SK-N-SH treated with all-trans-retinoic acid at 6 μM for 48 hours (cell line): ENCODE results near the gene UBE4B.

Source experiments
- ARNTL ChIP-seq: fragments of 450-650 bp; formaldehyde crosslinking; IDR thresholded peaks from 2 replicates; pipeline ENCODE4 v1.5.0; 2020; ENCODE audit warnings: low read depth, mild to moderate bottlenecking, moderate library complexity, borderline replicate concordance
- CREB5 ChIP-seq: fragments of 250-450 bp; sonication (Bioruptor Pico); IDR thresholded peaks from 2 replicates; pipeline ENCODE4 v1.5.1; 2020; ENCODE audit warnings: low read depth, mild to moderate bottlenecking, moderate library complexity
- CSRNP3 ChIP-seq: fragments of 250-450 bp; sonication (Bioruptor Pico); IDR thresholded peaks from 2 replicates; pipeline ENCODE4 v1.5.1; 2021; ENCODE audit warnings: mild to moderate bottlenecking, moderate library complexity
- ESRRG ChIP-seq: fragments of 250-450 bp; sonication (Bioruptor Pico); IDR thresholded peaks from 2 replicates; pipeline ENCODE4 v1.6.1; 2021; ENCODE audit warnings: mild to moderate bottlenecking
- ISL1 ChIP-seq: fragments of 250-450 bp; sonication (Bioruptor Pico); IDR thresholded peaks from 2 replicates; pipeline ENCODE4 v2.1.2; 2022; ENCODE audit warnings: mild to moderate bottlenecking, moderate library complexity
- OSR1 ChIP-seq: fragments of 250-450 bp; sonication (Bioruptor Pico); IDR thresholded peaks from 2 replicates; pipeline ENCODE4 v1.8.0; 2022; ENCODE audit warnings: moderate library complexity, mild to moderate bottlenecking, inconsistent platforms
- PATZ1 ChIP-seq: fragments of 250-450 bp; sonication (Bioruptor Pico); IDR thresholded peaks from 2 replicates; pipeline ENCODE4 v1.8.0; 2020; ENCODE audit warnings: mild to moderate bottlenecking, moderate library complexity, borderline replicate concordance
- RARB ChIP-seq: fragments of 250-450 bp; sonication (Bioruptor Pico); IDR thresholded peaks from 2 replicates; pipeline ENCODE4 v1.8.0; 2021; ENCODE audit warnings: mild to moderate bottlenecking, moderate library complexity
- TOX ChIP-seq: fragments of 250-450 bp; sonication (Bioruptor Pico); IDR thresholded peaks from 2 replicates; pipeline ENCODE4 v1.8.0; 2021; ENCODE audit warnings: mild to moderate bottlenecking, moderate library complexity, borderline replicate concordance
- ZC3H10 ChIP-seq: fragments of 250-450 bp; sonication (Bioruptor Pico); IDR thresholded peaks from 2 replicates; pipeline ENCODE4 v1.5.1; 2021; ENCODE audit warnings: mild to moderate bottlenecking, moderate library complexity
- ZFP3 ChIP-seq: fragments of 250-450 bp; sonication (Bioruptor Pico); IDR thresholded peaks from 2 replicates; pipeline ENCODE4 v1.5.0; 2020; ENCODE audit warnings: mild to moderate bottlenecking, moderate library complexity
- ZFP30 ChIP-seq: fragments of 450-650 bp; formaldehyde crosslinking; IDR thresholded peaks from 2 replicates; pipeline ENCODE4 v1.5.0; 2022; ENCODE audit warnings: mild to moderate bottlenecking, moderate library complexity
- ZNF565 ChIP-seq: fragments of 450-650 bp; formaldehyde crosslinking; conservative IDR thresholded peaks from 2 replicates; pipeline ENCODE4 v1.5.0; 2020; ENCODE audit warnings: low read depth, mild to moderate bottlenecking, moderate library complexity
- ZNF8 ChIP-seq: fragments of 450-650 bp; formaldehyde crosslinking; IDR thresholded peaks from 2 replicates; pipeline ENCODE4 v1.5.0; 2020; ENCODE audit warnings: mild to moderate bottlenecking, moderate library complexity

- TF ChIP-seq PATZ1 (CRISPR knock-in tag): no peak
- TF ChIP-seq ZC3H10 (CRISPR knock-in tag): no peak
- TF ChIP-seq RARB: no peak
- TF ChIP-seq ARNTL (CRISPR knock-in tag): no peak
- TF ChIP-seq CREB5 (CRISPR knock-in tag): no peak
- TF ChIP-seq ZNF8 (CRISPR knock-in tag): no peak
- no peak for TF ChIP-seq ISL1 (CRISPR knock-in tag)
- no peak for TF ChIP-seq ZNF565 (CRISPR knock-in tag)
- TF ChIP-seq OSR1 (CRISPR knock-in tag): no peak
- TF ChIP-seq ZFP30 (CRISPR knock-in tag): no peak
- TF ChIP-seq ZFP3 (CRISPR knock-in tag): no peak
- no peak for TF ChIP-seq CSRNP3
- TF ChIP-seq TOX (CRISPR knock-in tag): no peak
- TF ChIP-seq ESRRG (CRISPR knock-in tag): no peak
These were observed 99.6 kb downstream of the UBE4B start for GRCh38 chr1:10132316-10132715.
